HG02763 (cell line): ENCODE measurements around the gene GTF2E1.
"Not testable (repeated sequence)": the region's sequence is repeated elsewhere in the genome, so short reads cannot be mapped to it uniquely, and the experiment has no call there.

ENCODE experiments used
- ATAC-seq: cut with Tn5 transposase; IDR thresholded peaks from one replicate; pipeline ENCODE4 v1.9.1; 2021; ENCODE audit warnings: mild to moderate bottlenecking, moderate library complexity; ENCODE audit not compliant: unreplicated experiment

GTF2E1 gene

DNA sequence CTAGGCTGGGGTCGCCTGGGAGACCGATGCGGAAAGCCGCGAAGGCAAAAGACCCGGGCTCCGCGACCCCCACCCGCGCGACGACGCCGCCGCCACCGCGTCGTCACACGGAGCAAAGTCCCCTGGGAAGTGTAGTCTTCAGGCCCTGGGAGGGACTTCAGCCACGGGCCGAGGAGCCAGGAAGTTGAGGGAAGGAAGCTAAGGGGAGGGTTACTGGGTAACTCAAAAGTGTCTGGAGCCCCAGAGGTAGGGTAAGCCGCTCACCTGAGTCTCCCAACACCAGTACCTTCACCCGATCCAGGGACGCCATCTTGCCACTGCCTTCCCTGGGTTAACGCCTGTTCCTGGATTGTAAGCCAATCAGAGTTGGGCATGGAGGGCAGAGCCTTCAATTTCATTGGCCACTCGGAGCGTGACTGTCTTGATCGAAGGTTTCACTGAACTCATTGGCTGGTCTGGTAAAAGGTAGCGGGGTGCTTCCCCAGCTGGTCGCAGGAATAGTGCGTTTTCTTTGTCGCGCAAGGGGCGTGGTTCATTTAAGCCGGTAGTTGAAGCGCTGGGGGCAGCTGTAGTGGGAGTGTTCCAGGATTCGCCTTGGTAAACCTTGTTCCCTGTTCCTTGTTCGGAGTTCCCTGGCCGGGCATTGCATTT, at the start of gene GTF2E1, which contains the start of gene RABL3:
GTF2E1 (plus strand) TSS at position 547 of the 651 bp plus-strand sequence. CDS start 7,809 bp downstream, outside the sequence.
RABL3 (minus strand) TSS at position 319 of the 651 bp plus-strand sequence; CDS start at position 310, 9 bp downstream.
- peak; percentile 99 for ATAC-seq

DNA sequence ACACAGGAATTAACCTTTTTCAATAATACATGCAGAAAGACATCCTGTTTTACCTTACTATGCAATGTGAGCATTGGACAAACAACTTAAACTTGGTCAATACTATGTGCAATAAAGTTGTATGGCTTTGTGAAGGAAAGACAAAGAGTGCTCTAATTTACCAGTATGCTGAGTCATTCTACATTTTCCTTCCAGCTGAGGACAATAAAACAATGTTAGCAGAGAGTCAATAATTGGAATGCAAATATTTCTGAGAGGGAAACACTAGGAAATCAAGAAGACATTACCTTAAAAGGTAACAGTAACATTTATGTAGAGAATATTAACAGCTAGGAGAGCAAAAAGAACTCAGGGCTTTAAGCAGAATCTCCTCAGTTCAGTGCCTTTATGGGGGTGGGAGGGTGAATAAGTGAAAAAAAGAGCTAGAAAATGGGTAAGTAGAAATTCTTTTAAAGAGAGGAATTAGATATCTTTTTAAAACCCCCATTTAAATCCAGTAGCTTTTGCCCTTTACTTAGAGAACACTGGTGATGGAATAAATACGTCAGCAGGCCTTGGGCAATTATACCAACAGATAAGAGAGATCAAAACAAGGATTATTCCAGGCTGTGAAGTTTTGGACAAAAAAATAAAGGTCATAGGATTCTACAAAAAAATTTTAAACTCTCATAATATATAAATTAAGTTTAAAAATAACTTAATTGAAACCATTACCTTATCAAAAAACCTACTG, 48.9 kb upstream of the GTF2E1 start:
- no peak for ATAC-seq

DNA sequence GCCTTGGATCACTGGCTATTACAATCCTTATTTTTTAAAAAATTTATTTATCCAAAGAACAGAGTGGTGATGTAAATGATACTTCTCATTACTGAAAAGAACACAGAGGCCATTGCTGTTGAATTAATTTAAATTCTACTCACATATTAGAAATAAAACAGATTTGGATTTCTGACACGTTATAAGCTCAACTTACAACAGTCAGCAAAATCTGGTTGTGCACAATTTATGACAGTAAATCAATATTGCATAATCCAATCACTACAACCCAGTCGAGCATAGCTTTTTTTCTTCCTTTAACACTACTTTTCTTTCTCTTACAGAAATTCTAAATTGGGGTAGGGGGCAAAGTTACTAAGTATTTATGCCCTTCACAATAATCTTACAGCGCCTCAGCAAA, 43.2 kb upstream of the GTF2E1 start:
- no peak for ATAC-seq

DNA sequence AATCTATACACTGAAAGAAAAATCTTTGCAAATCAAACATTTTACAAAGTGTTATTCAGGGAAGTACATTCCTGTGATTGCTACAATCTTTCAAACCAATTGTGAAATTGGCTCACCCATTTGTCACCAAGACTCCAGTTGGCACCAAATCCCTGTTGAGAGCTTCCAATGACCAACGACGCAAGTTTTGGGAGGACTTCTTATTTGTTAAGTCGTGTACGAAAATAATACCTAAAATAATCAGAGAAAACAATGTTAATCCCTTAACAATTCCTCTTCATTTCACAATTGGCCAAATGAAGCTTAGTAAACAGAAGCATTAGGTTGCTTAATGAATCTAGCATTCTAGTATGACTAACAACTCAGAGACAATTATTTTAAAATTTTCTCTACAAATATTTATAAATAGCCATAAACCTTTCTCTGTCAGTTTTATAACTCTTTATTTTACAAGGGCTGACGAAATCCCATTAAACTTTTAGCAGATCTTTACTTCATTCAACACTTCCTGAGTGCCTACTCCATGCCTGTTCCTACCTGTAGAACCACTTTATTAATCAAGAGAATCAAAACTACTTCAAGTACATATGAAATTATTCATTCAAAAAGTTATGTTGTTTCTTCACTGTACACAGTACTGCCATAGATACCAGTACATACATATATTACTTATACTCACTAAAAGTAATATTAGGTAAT, 36.5 kb upstream of the GTF2E1 start:
- no peak for ATAC-seq

DNA sequence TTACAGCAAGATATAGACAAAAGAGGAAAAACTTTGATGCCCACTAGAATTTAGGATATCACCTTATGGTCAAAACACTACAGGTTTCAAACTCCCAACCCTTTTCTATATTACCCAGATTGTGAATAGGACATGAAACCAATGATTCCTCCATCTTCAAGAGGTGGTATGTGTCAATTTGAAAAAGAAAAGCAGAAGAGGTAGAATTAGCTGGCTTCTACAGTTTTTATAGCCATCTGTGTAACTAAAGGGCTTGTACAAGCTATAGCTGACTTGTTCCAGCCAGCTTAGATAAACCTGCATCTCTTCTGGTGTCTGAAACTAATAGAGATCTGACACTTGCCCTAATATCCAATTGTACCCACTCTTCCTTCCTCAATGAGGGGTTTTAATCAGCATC, 35.6 kb upstream of the GTF2E1 start:
- no peak for ATAC-seq

DNA sequence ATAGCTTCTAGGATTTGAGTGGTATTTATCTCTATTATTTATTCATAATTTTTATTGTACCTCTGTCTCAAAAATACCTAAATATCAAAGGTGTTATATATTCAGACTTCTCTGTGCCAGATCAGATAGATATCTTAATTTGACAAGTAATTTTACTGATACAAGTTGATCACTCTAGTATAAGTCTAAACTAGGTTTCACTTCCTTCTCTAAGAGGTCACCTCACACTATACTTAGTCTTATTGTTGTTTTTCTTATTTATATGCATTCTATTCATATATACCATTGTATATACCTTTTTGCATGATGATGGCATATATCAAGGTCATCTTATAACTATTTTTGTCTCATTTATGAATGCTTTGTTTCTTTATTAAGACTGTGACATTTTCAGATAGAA, 34.1 kb upstream of the GTF2E1 start:
- ATAC-seq: peak; percentile 65

DNA sequence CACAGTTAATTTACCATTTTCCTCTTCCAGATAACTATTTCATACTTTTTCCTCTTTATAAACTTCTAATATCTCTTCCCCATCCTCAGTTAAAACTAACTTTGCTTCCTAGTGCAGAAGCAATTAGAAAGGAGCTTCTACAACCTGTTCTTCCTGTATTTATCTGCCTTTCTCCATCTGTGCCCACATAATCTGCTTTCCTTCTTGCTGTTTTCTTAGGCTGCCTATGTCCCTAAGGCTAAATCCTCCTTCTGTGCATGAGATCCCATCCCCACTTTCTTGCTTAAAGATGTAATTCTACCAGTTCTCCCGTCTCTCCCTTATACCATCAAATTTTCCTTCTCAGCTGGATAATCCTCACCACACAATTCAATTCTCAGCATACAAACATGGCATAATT, 32.2 kb upstream of the GTF2E1 start:
- ATAC-seq: no peak

DNA sequence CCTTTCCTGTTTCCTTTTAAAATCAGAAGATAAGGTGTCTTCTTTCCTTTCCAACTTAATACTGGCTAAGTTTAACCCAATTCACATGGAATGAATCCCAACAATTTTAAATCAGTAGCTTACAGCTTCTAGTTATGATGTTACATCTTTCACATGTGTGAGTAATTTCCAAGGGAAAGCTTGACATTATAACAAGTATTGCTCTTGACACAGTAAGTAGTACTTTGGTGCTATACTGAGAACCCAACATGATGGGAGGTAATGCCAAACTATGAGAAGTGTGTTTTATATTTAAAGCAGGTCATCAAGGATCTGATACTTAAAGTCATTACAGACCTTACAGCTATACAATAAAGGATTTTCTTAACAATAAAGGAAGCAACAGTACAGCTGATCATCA, 29.3 kb upstream of the GTF2E1 start:
- ATAC-seq: no peak

DNA sequence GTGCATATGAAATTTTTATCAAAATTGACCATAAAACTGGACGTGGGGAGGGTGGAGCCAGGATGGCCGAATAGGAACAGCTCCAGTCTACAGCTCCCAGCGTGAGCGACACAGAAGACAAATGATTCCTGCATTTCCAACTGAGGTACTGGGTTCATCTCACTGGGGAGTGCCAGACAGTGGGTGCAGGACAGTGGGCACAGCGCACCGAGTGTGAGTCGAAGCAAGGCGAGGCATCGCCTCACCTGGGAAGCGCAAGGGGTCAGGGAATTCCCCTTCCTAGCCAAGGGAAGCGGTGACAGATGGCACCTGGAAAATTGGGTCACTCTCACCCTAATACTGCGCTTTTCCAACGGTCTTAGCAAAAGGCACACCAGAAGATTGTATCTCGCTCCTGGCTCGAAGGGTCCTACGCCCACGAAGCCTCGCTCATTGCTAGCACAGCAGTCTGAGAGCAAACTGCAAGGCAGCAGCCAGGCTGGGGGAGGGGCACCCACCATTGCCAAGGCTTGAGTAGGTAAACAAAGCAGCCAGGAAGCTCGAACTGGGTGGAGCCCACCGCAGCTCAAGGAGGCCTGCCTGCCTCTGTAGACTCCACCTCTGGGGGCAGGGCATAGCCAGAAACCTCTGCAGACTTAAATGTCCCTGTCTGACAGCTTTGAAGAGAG, 23.2 kb upstream of the GTF2E1 start:
- ATAC-seq: not testable (repeated sequence)

DNA sequence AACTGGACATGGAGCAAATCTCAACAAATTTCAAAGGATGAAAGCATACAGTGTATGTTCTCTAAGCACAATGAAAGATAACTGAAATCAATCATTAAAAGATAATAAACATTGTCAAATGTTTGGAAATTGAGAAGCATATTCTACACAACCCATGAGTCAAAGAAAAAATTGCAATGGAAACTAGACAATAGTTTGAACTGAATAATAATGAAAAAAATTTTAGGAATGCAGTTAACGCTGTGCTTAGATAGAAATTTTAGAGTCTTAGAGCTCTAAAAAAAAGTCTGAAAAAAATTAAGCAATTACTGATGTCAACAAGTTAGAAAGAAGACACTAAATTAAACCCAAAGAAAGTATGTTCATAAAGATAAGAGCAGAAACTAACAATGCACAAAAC, 15.8 kb upstream of the GTF2E1 start:
- ATAC-seq: no peak

DNA sequence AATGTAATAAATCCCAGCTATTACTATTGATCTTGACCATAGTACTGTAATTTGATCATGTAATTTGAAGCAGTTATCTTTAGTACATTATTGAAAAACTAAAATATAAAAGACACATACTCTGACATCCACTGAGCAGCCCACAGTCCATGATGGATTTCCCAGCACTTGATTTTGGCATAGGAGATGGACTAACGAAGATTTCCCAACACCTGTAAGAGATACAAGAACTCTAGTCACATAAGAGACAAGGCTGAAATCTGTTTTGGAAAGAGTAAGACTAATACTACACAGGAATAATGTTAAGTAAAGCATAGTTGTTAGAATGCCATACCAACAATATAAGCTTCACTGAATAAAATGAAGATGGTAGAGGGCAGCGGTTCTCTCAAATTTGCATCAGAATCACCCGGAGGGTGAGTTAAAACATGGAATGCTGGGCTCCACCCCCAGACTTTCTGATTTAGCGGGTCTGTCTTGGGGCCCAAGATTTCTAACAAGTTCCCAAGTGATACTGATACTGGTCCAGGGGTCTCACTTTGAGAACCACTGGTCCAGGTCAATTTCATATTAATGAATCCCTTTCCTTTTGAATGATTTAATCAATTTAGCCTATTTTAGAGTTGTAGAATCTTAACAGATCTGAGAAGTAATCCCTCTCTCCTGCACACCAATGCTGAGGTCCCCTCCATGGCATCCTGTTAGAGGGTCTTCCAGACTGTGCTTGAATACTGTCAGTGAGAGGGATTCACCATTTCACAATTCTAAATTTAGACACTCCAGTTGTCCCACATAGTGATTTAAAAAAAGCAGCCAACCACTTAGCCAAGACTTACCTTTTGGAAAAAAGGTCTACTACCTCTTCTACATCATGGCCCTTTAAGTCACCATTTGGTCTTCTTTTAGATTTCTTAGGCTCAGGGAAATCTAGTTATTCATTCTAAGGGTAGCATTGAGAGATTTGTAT, 11.7 kb upstream of the GTF2E1 start:
- no peak for ATAC-seq

DNA sequence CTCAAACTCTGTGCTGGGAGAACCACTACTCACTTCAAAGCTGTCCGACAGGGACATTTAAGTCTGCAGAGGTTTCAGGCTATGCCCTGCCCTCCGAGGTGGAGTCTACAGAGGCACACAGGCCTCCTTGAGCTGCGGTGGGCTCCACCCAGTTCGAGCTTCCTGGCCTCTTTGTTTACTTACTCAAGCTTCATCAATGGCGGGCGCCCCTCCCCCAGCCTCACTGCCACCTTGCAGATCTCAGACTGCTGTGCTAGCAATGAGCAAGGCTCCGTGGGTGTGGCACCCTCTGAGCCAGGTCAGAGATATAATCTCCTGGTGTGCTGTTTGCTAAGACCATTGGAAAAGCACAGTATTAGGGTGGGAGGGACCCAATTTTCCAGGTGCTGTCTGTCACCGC, 4.5 kb upstream of the GTF2E1 start:
- not testable (repeated sequence) for ATAC-seq

DNA sequence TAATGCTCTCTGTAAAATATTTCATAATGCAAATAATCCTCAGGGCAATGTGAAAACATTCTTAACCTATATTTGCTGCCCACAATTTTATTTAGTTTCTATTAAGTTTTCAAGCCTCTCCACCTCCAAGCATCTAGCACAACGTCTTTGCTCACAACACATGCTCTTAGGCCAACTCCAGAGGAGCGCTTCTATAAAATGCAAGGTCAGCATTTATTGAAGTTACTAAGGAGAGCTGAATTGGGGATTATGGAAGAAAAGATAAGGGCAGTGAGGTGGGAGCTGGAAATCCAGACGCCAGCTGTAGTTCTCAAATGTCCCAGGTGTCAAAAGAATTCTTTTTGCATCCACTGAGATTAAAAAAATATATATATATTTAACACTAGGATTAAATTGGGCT, 1.2 kb upstream of the GTF2E1 start:
- ATAC-seq: no peak

DNA sequence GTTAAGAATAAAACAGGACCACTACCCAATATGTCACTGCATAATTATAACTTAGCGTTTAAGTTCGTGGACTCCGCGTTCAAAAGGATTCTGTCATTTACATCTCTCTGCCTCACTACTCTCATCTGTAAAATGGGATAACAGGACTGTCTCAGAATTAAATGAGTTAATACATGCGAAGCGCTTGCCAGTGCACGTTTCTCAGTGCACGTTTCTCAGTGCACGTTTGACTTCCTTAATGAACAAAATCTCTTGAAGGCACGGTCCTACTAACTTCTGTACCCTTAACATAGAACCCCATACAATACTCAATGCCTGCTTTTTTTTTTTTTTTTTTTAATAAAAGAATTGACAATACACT, 727 bp upstream of the GTF2E1 start:
- ATAC-seq: peak; percentile 13

DNA sequence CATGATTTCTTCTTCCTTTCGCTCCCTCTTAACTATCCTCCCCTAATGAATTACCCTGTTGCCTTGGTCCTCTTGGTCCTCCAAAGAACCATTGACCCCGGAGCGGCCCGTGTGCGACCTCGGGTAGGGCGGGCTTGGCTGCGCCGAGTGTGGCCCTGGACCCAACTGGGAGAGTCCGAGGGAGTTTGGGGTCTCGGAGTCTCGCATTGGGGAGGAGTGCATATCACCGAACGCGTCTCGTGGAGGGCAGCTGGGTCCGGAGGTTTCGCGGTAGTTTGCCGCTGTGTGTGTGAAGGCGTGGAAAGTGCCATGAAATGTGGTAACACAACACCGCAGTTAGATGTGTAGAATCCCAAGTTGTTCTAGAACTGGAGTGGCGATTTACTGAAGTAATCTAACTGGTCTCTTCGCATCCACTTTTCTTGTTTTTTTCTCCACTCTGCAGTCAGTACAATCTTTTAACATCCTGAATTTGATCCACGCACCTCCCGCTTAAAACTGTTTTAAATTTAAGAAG, 363 bp downstream of the GTF2E1 start:
- peak; percentile 12 for ATAC-seq

DNA sequence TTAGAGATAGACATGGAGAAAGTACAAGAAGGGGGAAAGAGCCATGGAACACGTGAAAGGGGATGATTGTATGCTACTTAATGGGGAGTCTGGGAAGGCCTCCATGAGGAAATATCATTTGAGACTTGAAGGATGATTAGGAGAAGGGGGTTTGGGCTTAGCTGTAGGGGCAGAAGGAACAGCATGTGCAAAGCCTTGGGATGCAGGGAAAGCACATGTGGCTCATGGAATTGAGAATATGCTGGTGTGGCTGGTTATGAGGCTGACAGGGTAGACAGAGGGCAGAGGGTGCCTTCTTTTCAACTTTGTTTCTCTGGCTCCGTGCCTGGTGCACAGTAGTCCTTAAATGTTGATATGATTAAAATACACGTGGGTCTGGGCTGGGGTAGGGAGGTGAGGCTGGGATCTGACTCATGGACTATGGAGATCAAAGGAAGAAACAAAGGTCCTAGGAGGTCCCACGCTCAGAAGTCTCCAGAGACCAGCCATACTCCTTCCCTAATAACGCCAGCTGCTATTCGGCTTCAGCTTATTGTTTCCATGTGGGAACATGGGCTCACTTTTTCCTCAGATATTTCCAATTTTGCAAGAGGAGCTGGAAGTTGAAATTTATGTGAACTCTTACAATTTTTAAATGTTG, 1.1 kb downstream of the GTF2E1 start:
- no peak for ATAC-seq

DNA sequence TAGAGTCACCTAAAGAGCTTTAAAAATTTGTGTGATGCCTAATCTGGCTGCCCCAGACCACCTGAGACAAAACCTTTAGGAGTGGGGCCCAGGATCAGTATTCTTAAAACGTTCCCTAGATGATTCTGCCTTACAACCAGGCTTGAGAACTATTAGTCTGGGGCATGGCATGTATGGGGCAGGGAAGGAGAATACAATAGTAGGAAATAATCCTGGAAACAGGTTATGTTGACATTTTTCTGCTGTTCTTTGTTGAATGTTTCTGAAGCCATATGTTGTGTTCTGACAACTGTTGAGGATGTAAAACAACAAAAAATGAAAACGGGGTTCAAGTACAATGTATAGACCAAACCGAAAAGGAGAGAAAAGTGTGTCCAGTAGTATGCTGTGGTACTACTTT, 2.9 kb downstream of the GTF2E1 start:
- no peak for ATAC-seq

DNA sequence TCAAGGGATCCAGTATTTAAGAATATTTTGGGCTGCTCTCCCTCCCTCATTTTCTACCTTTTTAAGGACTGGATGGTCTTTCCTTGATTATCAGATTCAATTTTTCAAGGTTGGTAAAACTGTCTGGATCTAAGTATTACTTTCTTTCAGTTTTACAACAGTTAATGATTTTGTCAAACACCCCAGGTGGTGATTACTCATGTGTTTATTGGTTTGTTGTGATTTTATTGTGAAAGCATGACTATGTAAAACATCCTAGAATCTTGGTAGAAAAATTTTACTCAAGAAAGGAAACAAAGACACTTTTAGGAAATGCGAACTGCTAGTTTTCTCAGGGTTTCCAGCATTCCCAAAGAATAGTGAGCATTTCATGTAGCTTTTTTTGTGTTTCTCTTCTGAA, 7.3 kb downstream of the GTF2E1 start:
- ATAC-seq: no peak

DNA sequence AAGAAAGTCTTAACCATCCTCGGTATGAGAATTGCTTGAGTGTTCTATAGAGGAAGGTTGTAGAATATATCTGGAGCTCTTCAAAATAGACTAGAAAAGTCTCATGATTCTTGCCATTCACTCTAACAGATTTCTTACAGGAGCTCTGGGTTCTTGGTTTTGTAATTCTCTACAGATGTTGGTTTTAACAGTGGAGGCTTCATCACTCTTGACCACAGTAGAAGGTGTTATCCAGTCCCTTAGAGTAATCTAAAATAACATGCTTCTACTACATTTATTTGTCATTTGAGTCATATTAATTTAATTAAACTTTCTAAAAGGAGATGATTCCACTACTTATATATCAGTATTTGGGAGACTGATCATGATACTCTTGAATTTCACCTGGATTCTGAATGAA, 9.7 kb downstream of the GTF2E1 start:
- no peak for ATAC-seq

DNA sequence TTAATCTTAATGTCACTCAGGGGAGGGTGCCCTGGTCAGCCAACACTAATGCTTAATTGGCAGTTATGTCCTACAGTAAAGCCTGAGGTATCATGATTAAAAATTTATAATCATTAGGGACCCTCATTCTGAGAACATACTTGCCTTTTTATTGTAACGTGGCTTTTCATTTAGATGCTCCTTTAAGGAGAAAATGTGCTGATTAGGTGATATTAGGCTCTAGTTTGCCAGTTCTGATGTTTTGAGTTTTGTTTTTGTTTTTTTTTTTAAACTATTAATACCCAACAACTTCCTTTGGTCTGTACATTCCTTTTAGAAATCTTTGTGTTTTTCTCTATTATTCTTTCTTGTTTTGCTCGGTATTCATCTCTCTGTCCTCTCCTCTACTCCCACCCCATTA, 10.3 kb downstream of the GTF2E1 start:
- ATAC-seq: no peak
